Pancreas (tissue), 10 donors: ENCODE measurements around the gene EPO. TPM values are rescaled to one million over a fixed set of nuclear protein-coding genes. Genes with fewer than 3 reads are reported as not detected.

ENCODE experiments used
- ATAC-seq, 4 donors: fragments of 200-7000 bp; cut with Tn5 transposase; one replicate each; pipeline versions ENCODE4 v1.8.0 to v1.9.1; 2020; ENCODE audit warnings: mild to moderate bottlenecking in 4 of 4, moderate library complexity in 4 of 4
- DNase-seq, 6 donors: peaks; one replicate each; pipeline ENCODE4 v3.0.0-alpha.2; 2020
- FAIRE-seq: peaks from 2 replicates; lab custom pipeline; 2012; peaks lifted over from hg19 to GRCh38; lab: Jason Lieb, UNC
- H3K27ac ChIP-seq, 4 donors: fragments of 200-600 bp; sonication (generic); 1 replicate in 3 of 4; 2 replicates in 1 of 4; pipeline versions ENCODE4 v1.5.0 to v1.8.0; 2020
- H3K27me3 ChIP-seq, 4 donors: fragments of 200-600 bp; one replicate each; pipeline ENCODE4 v1.8.0; 2021
- H3K36me3 ChIP-seq, 3 donors: fragments of 200-600 bp; sonication (generic) in 1 of 3; one replicate each; pipeline versions ENCODE4 v1.5.0 to v1.8.0; 2020 to 2021
- H3K4me1 ChIP-seq, 3 donors: fragments of 200-600 bp; one replicate each; pipeline ENCODE4 v1.8.0; 2021
- H3K4me3 ChIP-seq, 4 donors: fragments of 200-600 bp; sonication (generic) in 2 of 4; one replicate each; pipeline versions ENCODE4 v1.5.0 to v1.8.0; 2020 to 2021
- H3K9me3 ChIP-seq, 4 donors: fragments of 200-600 bp; one replicate each; pipeline ENCODE4 v1.8.0; 2021
- WGBS, 2 donors: extraction: QIAGEN DNeasy Blood & Tissue Kit; methylation state at CpG; one replicate each; pipeline ENCODE4 v1.1.7; 2013; 5-methylcytosine and 5-hydroxymethylcytosine counted together
- intact Hi-C, 3 donors: fragments of 100-400 bp; cut with DNase I; formaldehyde crosslinking; loops; one replicate each; pipeline versions ENCODE4 v1.11.1 to v1.14.2; 2022
- polyA plus RNA-seq, 2 donors: library from polyadenylated mRNA; stranded (reverse); fragments of 200-250 nt; gene quantifications; one replicate each; pipeline ENCODE4 v1.2.3, GENCODE V29; 2013
- total RNA-seq, 6 donors: library from RNA; stranded (reverse); fragmentation: NEBNext Ultra II Directional in 4 of 6; extraction: Animal tissue kit (Norgen Biotek cat#: 25700) in 4 of 6; gene quantifications; one replicate each; pipeline versions ENCODE4 v1.2.1 to v1.2.4, GENCODE V29; 2021 to 2023
- TF ChIP-seq, protein P1 (sequence below), 4 donors: fragments of 200-600 bp; sonication (generic) in 3 of 4; IDR thresholded peaks; one replicate each; pipeline versions ENCODE4 v1.5.0 to v1.8.0; 2021; ENCODE audit warnings: antibody characterized with exemption in 4 of 4
- donor health status: healthy with polysubstance abuse.
- donor health status: DM: no; HTN: no; CAD: no; lungs with moderate emphysema.
- donor health status: DM: no; HTN: no; CAD: no.
- donor health status: control.
- donor health status: control.
- donor health status: Bipolar disorder and iron deficiency.
- donor health status: DM: yes; HTN: yes; CAD: no.
- donor health status: DM: no; HTN: no; CAD: no.
- donor health status: DM: no; HTN: no; CAD: no.
- donor health status: DM: yes; HTN: yes; CAD: no.

Gene EPO
- total and polyA plus RNA-seq, 8 donors = 1.6 to 5.9 (median 3.9) TPM

DNA sequence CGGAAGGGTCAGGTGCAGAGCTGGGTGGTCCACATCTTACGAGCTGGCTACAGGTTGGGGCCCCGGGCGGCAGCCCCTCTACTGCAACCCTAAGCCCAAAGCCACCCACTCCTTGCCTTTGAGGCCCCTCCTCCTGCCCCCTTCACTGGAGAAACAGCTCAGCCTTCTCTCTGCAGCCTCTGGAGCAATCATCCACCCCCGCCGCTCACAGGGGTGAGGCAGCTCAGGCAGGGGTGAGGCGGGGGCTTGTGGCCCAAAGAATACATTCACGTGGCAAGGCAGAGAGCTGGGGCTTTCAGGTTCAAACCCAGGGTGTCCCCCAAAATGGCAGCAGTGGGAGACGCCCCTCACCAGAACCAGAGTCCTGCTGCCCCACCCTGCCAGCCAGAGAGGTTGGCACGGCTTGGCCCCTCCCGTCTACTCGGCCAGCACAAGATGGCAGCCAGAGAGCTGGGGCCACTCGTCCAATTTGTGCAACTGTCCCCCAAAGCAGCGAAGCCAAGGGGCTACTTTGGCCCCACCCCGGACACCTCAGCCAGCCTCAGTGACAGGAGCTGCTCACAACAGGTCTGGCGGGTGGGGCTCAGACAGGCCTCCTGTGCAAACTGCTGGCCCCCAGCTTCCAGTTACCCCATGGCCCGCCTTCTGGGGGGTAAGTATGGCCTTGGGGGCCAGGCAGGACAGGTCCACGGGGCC lies 39.5 kb upstream of the EPO start:
- Histone ChIP-seq H3K27me3 (no peaks in the 10 kb centered on the region), H3K4me3 (no peak overlapping the region), H3K9me3 (no peaks in the 10 kb centered on the region), H3K4me1 (no peaks in the 10 kb centered on the region), H3K27ac (no peak overlapping the region), H3K36me3 (peaks cover 3 to 68% (median 50%) of the 10 kb centered on the region in 3 donors)
- FAIRE-seq (no peak), DNase-seq (peak in 2 of 6 donors; percentile 26 to 41), ATAC-seq (no peak)
- TF ChIP-seq, protein P1, sequence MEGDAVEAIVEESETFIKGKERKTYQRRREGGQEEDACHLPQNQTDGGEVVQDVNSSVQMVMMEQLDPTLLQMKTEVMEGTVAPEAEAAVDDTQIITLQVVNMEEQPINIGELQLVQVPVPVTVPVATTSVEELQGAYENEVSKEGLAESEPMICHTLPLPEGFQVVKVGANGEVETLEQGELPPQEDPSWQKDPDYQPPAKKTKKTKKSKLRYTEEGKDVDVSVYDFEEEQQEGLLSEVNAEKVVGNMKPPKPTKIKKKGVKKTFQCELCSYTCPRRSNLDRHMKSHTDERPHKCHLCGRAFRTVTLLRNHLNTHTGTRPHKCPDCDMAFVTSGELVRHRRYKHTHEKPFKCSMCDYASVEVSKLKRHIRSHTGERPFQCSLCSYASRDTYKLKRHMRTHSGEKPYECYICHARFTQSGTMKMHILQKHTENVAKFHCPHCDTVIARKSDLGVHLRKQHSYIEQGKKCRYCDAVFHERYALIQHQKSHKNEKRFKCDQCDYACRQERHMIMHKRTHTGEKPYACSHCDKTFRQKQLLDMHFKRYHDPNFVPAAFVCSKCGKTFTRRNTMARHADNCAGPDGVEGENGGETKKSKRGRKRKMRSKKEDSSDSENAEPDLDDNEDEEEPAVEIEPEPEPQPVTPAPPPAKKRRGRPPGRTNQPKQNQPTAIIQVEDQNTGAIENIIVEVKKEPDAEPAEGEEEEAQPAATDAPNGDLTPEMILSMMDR (IDR thresholded peaks at IDR 0.05) = no peak
- intact Hi-C loops = loop anchor here in 2 of 3 donors (5.0 to 10.0 kb wide), 3 partner anchors 116 to 216 kb away; partner anchors contain the start of gene SPACDR (in 1 of the 2)
- 88 to 89% methylated on average over 18 of the region's 18 CpGs for WGBS, 2 donors

DNA sequence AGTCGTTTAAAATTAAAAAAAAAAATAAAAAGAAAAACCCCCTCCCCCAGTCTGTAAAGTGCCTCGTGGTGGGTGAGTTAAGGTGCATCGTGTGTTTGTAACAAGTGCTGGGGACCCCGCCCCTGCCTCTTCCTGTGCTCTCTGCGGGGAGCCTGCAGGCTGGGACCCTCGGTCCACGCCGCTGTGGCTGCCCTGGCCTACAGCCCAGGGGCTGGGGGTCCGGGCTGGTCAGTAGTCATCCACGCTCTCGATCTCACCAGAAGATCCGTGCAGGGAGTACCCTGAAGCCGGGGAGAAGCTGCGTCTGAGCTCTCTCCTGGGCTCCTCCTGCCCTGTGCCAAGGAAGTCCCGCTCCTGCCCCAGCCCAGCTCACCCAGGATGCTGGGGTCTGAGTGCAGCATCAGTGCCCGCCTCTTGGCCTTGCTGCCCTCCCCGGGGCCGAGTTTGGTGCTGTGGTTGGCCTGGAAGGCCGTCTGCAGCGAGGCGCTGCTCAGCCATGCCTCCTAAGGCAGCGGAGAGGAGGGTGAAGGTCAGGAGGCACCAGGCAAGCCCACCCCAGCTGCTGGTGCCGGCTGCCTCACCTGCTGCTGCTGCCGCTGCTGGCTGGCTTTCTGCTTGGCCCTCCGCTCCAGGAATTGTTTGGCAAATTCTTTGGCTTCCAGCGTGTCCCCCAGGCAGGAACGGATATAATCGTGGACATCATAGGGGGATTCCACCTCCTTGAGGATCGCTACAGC lies 38.6 kb upstream of the EPO start:
- WGBS, 2 donors = 83 to 84% methylated on average over 29 of the region's 29 CpGs
- TF ChIP-seq, protein P1 (IDR thresholded peaks at IDR 0.05) = no peak
- no peak overlapping the region for H3K27ac ChIP-seq
- no peaks in the 10 kb centered on the region for H3K4me1 ChIP-seq
- intact Hi-C loops = loop anchor here in 2 of 3 donors (5.0 to 10.0 kb wide), 3 partner anchors 117 to 217 kb away; partner anchors contain the start of gene SPACDR (in 1 of the 2)
- H3K9me3 ChIP-seq = no peaks in the 10 kb centered on the region
- DNase-seq (peak in 2 of 6 donors; percentile 24 to 80), ATAC-seq (peak in 1 of 4 donors; percentile 1), FAIRE-seq (no peak)
- H3K27me3 ChIP-seq = no peaks in the 10 kb centered on the region
- H3K36me3 ChIP-seq = peaks cover 3 to 73% (median 51%) of the 10 kb centered on the region in 3 donors
- H3K4me3 ChIP-seq = no peak overlapping the region

DNA sequence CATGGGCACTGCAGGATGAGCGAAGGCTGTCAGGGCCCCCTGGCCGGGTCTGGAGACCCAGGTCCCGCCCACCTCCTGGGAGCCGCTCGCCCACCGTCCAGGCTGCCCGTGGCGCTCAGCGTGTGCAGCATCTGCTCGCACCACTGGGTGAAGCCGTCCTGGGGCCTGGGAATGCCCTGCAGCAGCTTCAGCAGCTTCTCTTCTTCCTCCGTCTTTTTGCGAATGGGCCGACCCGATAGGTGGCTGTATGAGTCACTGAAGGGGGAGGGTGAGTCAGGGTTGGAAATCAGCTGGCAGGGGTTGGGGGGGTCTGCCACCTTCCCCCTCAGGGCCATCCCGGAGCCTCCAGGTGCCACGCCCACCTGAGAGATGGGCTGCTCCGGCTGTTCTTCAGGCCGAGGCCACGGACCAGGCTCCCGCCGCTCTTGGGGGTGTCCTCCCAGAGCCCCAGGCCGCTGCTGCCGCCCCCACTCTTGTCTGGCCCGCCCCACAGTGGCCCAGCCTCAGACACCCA lies 38.0 kb upstream of the EPO start:
- ATAC-seq = no peak

DNA sequence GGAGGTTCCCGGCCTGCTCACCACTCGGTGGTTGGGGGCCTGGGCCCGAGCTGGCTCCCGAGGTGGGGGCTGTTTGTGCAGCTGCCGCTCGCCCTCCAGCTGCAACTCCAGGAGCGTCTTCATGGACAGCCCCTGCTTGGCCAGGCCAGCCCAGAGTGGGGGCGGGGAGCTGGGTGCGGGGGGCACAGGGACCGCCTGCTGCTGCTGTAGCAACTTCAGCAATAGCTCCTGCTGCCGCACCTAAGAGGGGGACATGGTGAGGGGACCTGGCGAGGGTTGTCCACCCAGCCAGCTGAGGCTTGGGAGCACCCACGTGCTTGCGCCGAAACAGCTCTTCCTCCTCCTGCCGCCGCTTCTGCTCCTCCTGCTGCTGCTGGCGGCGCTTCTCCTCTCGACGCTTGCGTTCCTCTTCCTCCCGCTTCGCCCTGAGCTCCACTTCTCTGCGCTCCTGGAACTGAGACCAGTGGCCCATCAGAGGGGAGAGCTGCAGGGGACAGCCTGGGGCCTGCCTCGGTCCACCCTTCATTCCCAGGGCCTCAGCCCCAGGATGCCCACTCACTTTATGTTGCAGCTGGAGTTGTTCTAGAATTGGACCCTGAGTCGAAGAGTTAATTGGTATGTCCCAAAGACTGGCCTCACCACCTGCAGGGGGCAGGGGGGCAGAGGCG lies 37.1 kb upstream of the EPO start:
- FAIRE-seq = no peak
- Histone ChIP-seq H3K4me1 (no peaks in the 10 kb centered on the region), H3K36me3 (peaks cover 3 to 73% (median 55%) of the 10 kb centered on the region in 3 donors), H3K27me3 (no peaks in the 10 kb centered on the region), H3K27ac (no peak overlapping the region), H3K4me3 (no peak overlapping the region), H3K9me3 (no peaks in the 10 kb centered on the region)
- intact Hi-C loops = loop anchor here in 2 of 3 donors (5.0 to 10.0 kb wide), 3 partner anchors 118 to 218 kb away; partner anchors contain the start of gene SPACDR (in 1 of the 2)
- WGBS, 2 donors = 87 to 91% methylated on average over 28 of the region's 28 CpGs
- no peak for ATAC-seq
- peak in 3 of 6 donors; percentile 16 to 78 (median 53) for DNase-seq
- TF ChIP-seq, protein P1 (IDR thresholded peaks at IDR 0.05) = no peak

More for the DNA sequence above, 38.0 kb upstream of the EPO start:
- intact Hi-C loops = loop anchor here in 2 of 3 donors (5.0 to 10.0 kb wide), 3 partner anchors 117 to 217 kb away; partner anchors contain the start of gene SPACDR (in 1 of the 2)
- Histone ChIP-seq H3K27me3 (no peaks in the 10 kb centered on the region), H3K4me1 (no peaks in the 10 kb centered on the region), H3K4me3 (no peak overlapping the region), H3K27ac (no peak overlapping the region), H3K36me3 (peaks cover 3 to 73% (median 53%) of the 10 kb centered on the region in 3 donors), H3K9me3 (no peaks in the 10 kb centered on the region)
- FAIRE-seq (no peak), DNase-seq (peak in 5 of 6 donors; percentile 17 to 78 (median 46))
- WGBS, 2 donors = 89 to 91% methylated on average over 23 to 25 of the region's 25 CpGs
- TF ChIP-seq, protein P1 (IDR thresholded peaks at IDR 0.05) = no peak
